Germinal center (tissue), 1 donor: ENCODE results near the gene TBC1D20.
A peak's percentile ranks its signal among the peaks of the same experiment; 100 is the strongest.
"Not testable (repeated sequence)": the region's sequence is repeated elsewhere in the genome, so short reads cannot be mapped to it uniquely, and the experiment has no call there.

Source experiments
- DNase-seq: peaks from one replicate; pipeline ENCODE4 v3.0.0; 2012; ENCODE audit warnings: mixed read lengths, low spot score

TBC1D20 gene

DNA sequence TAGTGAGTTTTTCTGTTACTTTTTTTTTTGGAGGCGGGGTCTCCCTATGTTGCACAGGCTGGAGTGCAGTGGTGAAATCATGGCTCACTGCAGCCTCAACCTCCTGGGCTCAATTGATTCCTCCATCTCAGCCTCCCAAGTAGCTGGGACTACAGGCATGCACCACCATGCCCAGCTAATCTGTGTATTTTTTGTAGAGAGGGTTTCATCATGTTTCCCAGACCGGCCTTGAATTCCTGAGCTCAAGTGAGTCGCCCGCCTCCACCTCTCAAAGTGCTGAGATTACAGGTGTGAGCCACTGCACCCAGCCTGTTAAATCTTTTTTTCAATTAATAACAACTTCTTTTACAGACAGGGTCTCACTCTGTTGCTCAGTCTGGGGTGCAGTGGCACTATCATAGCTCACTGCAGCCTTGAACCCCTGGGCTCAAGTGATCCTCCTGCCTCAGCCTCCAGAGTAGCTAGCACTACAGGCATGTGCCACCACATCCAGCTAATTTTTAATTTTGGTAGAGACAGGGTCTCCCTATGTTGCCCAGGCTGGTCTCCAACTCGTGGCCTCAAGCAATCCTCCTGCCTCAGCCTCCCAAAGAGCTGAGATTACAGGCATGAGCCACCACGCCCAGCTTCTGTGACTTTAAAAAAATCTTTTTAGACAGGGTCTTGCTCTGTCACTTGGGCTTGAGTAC, 14.4 kb upstream of the TBC1D20 start:
- DNase-seq, result not testable (repeated sequence)

DNA sequence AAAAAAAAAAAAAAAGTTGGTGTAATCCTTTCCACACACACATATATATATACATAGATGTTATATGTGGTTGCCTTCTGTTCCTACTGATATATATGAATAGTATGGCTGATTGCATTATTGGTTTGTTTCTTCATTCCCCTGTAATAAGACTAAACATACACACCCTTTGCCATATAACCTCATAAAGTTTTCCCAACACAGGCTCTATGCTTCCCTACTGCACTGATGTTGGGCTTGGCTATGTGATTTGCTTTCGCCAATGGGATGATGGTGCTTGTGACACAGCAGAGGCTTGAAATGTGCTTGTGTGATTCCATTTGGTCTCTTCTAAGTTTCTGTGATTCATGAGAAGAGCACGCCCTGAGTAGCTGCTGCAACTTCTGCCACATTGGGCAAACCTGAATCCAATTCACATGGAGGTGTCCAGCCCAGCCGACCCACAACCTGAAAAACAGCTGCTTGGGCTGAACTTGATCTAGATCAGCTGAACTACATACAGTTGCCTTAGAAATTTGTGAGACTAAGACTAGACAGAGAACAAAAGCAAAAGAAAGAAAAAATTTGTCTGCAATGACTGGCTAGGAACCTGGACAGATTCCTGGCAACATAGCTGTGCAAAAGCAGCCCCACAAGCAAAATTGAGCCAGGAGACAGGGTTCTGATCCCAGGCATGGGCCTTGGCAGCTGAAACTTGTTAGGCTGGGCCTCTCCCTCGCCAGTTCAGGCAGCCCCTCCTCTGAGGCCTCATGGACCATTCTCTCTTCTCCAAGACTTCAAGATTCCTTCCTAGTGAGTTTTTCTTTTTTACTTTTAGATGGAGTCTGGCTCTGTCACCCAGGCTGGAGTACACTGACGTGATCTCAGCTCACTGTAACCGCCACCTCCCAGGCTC, 13.4 kb upstream of the TBC1D20 start:
- DNase-seq, result no peak

DNA sequence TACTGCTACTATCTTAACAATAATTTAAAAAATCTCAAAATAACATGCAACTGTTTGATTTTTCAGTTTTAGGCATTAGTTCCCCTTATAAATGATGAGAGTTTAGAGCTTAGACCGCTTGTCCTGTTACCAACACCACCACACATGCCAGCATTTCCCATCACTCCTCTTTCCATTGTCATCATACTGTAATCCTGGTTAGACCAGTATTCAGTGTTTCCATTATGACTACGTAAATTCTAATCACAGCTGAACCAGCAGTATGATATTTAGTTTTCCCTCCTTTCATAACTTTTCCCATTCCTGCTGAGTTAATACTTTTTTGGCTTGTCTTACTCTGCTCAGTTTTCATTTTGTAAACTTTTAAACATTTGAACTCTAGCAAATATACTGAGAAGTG, 12.2 kb upstream of the TBC1D20 start:
- DNase-seq, result no peak

- no peak for DNase-seq
Observed at GRCh38 chr20:472889-473292, 10.6 kb upstream of the TBC1D20 start.

DNA sequence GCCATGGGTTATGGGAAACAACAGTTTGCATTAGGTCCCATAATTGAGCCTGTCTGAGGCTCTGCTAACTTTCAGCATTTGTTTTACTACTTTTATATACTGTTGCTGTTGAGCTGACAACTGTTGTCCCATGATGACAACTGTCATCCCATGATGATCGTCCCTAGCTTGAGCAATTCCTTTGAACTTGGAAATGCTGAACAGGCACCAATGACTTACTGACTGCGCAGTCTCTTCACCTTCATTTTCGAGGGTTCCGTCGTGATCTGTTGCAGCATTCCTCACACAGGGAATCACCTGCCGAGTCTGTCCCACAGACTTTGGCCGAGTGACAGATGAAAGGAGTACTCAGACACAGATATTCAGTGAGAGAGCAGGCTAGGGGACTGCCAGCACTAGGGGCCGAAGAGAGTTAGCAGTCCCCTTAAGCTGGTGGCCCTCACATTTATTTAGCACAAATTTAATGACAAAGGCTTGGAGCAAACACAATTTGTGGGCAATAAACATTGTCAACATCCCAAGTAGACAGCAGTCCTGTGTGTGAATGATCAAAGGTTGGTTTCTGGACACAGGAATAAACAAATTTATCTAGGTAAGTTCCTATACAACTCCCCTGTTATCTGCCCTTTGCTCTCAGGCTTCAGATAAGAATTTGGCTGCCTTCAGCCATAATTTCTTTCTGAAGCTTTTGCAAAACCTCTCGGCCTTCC, 10.0 kb upstream of the TBC1D20 start:
- no peak for DNase-seq

GRCh38 chr20:469746-470490, 7.6 kb upstream of the TBC1D20 start:
- DNase-seq, result no peak

- no peak for DNase-seq
Observed at GRCh38 chr20:467755-468154, 5.4 kb upstream of the TBC1D20 start.

GRCh38 chr20:461254-462198, 807 bp downstream of the TBC1D20 start:
- peak; percentile 62 for DNase-seq

DNA sequence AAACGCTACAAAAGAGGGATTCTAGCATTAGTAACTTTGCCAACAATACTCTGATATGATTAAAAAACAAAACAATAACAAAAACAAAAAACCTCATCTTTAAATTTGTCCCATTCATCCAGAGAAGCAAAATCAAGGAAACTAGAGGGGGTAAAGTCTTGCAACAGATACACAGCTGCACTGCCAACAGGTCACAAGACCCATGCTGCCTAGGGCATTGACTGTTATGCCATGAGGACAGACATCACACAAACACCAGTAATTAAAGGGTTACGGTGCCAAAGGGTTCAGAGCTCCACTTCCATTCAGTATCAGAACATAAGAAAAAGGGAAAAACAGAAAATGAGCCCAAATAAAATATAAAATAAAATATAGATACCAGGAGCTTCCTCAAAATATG, 1.6 kb downstream of the TBC1D20 start:
- no peak for DNase-seq

GRCh38 chr20:460180-460579, 2.2 kb downstream of the TBC1D20 start:
- DNase-seq, result no peak

DNA sequence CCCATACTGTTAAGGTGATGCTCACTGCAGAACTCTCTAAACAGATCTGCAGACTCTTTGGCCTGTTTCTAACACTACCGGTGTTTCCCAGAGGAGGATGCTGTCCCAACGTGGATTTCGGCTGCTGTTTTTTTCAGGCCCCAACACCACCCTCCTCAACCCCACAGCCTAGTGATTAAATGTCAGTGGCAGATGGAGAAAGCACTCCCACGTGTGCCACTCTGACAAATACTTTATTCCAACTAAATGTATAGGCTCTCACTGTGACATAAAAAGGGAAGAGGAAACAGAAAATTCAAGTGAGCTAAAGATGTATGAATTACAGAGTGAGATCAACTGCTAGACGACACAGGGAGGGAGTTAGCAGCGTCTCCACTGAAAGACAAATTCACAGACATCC, 3.6 kb downstream of the TBC1D20 start:
- no peak for DNase-seq

DNA sequence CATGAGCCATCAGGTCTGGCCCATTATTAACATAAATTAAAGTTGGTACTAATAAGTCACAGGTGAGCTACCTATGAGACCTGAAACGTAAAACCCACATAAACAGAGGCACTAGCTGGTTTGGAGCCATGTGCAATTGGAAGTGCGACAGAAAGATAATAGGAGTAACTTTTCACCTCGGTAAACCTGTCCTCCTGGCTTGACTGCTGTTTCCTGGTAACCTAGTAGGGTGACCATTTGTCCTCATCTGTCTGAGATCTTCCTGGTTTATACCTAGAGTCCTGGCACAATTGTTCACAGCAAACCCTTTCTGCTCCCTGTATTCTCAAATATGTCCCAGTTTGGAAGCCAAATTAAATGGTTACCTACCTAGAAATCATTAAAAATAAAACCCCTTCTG, 7.4 kb downstream of the TBC1D20 start:
- DNase-seq, result no peak

GRCh38 chr20:452021-452420, 10.3 kb downstream of the TBC1D20 start:
- not testable (repeated sequence) for DNase-seq

DNA sequence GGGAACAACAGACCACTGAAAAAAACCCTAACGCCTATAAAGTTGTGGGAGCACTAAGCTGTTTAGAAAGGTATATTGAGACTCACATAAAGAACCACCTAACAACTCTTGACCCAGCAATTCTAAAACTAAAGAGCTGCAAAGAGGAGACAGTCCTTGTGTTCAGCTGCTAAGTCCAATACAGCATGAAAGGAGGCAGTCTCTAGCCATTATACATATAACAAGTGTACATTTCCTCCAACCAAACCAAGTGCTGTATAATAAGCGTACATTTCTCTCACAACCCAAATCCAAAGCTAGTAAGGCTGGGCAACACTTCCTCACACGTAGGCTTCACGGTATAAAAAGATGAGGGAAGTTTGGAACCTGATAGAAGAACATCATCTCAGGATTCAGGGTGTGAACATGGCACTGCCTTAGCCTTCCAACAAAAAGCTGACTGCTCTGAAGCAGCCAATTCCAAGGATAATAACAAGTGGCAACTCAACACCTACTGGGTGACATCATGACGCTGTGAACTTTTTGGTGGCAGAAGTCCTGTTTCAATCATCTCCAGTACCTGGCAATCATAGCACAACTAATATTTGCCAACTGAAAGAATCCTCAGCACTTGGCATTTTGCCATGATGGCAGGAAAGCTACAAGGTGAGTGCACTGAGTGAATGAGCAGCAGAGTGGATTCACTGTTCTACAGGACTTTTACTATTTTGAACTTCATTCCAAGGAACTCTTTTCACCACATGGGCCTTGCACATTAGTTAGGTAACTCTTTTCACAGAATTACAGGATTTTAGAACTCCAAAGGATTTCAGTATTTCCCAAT, 16.6 kb downstream of the TBC1D20 start:
- DNase-seq, result no peak

GRCh38 chr20:444862-445426, 17.4 kb downstream of the TBC1D20 start:
- no peak for DNase-seq

- DNase-seq, result no peak
Observed at GRCh38 chr20:444117-444516, 18.2 kb downstream of the TBC1D20 start.

DNA sequence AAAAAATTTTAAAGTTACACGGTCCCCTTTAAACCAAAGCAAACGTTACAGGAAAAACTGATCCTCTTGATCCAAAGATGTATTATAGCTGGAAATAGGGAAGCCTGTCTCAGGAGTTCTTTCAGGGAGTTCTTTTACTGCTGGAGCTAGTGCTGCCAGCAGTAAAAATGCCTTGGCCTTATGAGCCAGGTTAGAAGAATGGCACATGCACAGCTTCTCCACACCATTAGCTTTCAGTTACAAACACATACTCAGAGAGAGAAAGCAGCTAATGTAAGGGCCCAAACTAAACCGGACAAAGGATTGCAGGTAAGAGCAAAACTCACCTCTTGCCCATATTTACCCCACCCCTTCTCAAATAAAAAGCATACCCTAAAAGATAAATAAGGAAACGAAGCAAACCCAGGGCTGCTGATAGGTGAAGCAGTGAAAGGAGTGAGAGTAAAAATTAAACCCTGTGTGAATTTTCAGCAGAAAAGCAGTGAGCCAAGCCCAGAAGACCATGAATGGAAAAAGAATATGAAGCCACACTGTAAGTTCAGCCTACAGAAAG, 19.0 kb downstream of the TBC1D20 start:
- no peak for DNase-seq

DNA sequence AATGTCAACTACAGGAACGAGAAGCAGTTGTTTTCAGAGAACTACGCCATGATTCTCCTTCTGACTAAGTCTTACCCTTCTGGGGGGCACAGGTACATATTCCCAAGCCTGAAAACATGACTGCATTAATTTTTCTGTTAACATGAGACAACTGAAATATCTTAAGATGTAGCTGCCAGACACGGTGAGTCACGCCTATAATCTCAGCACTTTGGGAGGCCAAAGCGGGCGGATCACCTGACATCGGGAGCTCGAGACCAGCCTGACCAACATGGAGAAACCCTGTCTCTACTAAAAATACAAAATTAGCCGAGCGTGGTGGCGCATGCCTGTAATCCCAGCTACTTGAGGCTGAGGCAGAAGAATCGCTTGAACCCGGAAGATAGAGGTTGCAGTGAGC, 21.7 kb downstream of the TBC1D20 start:
- no peak for DNase-seq

- DNase-seq, result no peak
Observed at GRCh38 chr20:440148-440547, 22.2 kb downstream of the TBC1D20 start.
